Cardiac muscle cell (in vitro differentiated cells and primary cell): ENCODE measurements around the gene HIPK3. TPM values are rescaled to one million over a fixed set of nuclear protein-coding genes. Genes with fewer than 3 reads are reported as not detected.
A peak's percentile ranks its signal among the peaks of the same experiment; 100 is the strongest.

Experiments
- DNase-seq, 2 donors: peaks; one replicate each; pipeline versions ENCODE4 v3.0.0 to v3.0.0-alpha.2; 2010 to 2017; ENCODE audit warnings: low read depth in 1 of 2, low spot score in 1 of 2
- H3K27ac ChIP-seq: fragments of 200-600 bp; sonication (generic); 2 replicates; pipeline ENCODE4 v1.5.1; 2016
- H3K27me3 ChIP-seq: fragments of 200-600 bp; sonication (generic); 2 replicates; pipeline ENCODE4 v1.6.0; 2016; ENCODE audit warnings: control low read depth
- H3K36me3 ChIP-seq: fragments of 200-600 bp; sonication (generic); 2 replicates; pipeline ENCODE4 v1.5.1; 2016; ENCODE audit warnings: control low read depth
- H3K4me1 ChIP-seq: fragments of 200-600 bp; sonication (generic); 2 replicates; pipeline ENCODE4 v1.8.1; 2017; ENCODE audit warnings: low read depth, mild to moderate bottlenecking, mixed run types
- H3K4me3 ChIP-seq: fragments of 200-600 bp; sonication (generic); 2 replicates; pipeline ENCODE4 v1.5.1; 2016; ENCODE audit warnings: mild to moderate bottlenecking
- H3K9me3 ChIP-seq: fragments of 200-600 bp; sonication (generic); 2 replicates; pipeline ENCODE4 v1.5.1; 2017; ENCODE audit warnings: low read depth, mild to moderate bottlenecking, control low read depth
- CTCF ChIP-seq: IDR thresholded peaks from 2 replicates; pipeline ENCODE4 v1.5.1; 2012; ENCODE audit warnings: low read depth, mild to moderate bottlenecking, low read length
- polyA plus RNA-seq: library from polyadenylated mRNA; unstranded; fragments of >200 nt; fragmentation: Nextera tagmentation; extraction: Ambion mirVana; gene quantifications from 2 replicates; pipeline ENCODE4 v1.2.1, GENCODE V29; 2016
- total RNA-seq: library from RNA; depleted of rRNA; stranded (reverse); fragments of >200 nt; gene quantifications from 2 replicates; pipeline ENCODE4 v1.2.3, GENCODE V29; 2016

Gene HIPK3
- total and polyA plus RNA-seq, 2 experiments from 2014 or later = 56.6 to 179 TPM

DNA sequence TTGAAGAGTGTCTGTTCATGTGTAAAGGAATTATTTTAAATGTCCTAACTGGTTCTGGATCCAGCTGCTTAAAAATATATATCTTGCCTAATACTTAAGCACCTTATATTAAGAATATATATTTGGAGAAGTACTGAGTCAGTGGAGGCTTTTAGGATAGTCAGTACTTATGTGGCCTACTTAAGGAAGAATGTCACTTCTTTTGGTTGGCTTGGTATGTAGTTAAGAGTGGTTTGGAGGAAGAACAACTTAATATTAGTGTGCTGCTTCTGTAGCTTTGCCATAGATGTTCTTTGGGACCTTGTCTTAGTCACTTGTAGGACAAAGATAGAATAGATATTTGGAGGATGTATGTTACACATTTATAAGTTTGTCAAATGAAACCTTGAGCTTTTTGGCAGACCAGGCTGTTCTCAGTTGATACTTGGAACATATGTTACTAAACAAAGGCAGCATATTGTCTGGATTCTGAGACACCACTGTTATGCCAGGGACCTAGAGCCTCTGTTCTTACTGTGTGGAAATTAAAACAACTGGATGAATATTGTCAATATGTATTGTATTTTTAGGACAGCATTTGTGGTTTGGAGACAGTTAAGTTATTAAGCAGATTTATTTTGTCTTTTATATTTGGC lies 4.9 kb downstream of the HIPK3 start:
- Histone ChIP-seq H3K4me1 (peaks cover 37% of the 10 kb centered on the region), H3K27ac (peak overlapping the region; percentile 75), H3K9me3 (no peaks in the 10 kb centered on the region), H3K27me3 (no peaks in the 10 kb centered on the region), H3K36me3 (peaks cover 3% of the 10 kb centered on the region), H3K4me3 (peak overlapping the region; percentile 18)
- peak; percentile 8 to 27 for DNase-seq
- TF ChIP-seq CTCF = no peak

GRCh38 chr11:33263549-33263948 lies 6.4 kb downstream of the HIPK3 start:
- Histone ChIP-seq H3K36me3 (no peaks in the 10 kb centered on the region), H3K9me3 (no peaks in the 10 kb centered on the region), H3K4me1 (peaks cover 38% of the 10 kb centered on the region), H3K4me3 (peak overlapping the region; percentile 13), H3K27ac (peak overlapping the region; percentile 75), H3K27me3 (no peaks in the 10 kb centered on the region)
- DNase-seq = peak in 1 of 2 donors; percentile 20
- TF ChIP-seq CTCF = no peak

GRCh38 chr11:33264926-33265325 lies 7.7 kb downstream of the HIPK3 start:
- Histone ChIP-seq H3K4me3 (no peak overlapping the region), H3K9me3 (no peaks in the 10 kb centered on the region), H3K27me3 (no peaks in the 10 kb centered on the region), H3K4me1 (peaks cover 48% of the 10 kb centered on the region), H3K27ac (peak overlapping the region; percentile 75), H3K36me3 (no peaks in the 10 kb centered on the region)
- DNase-seq = no peak
- TF ChIP-seq CTCF = no peak

GRCh38 chr11:33266393-33267215 lies 9.4 kb downstream of the HIPK3 start:
- Histone ChIP-seq H3K36me3 (no peaks in the 10 kb centered on the region), H3K9me3 (no peaks in the 10 kb centered on the region), H3K4me3 (no peak overlapping the region), H3K27ac (peak overlapping the region; percentile 30), H3K27me3 (no peaks in the 10 kb centered on the region), H3K4me1 (peaks cover 47% of the 10 kb centered on the region)
- peak in 1 of 2 donors; percentile 95 for DNase-seq
- no peak for TF ChIP-seq CTCF

- DNase-seq = peak in 1 of 2 donors; percentile 59
- Histone ChIP-seq H3K4me3 (no peak overlapping the region), H3K4me1 (peaks cover 28% of the 10 kb centered on the region), H3K9me3 (no peaks in the 10 kb centered on the region), H3K36me3 (no peaks in the 10 kb centered on the region), H3K27ac (peak overlapping the region; percentile 72), H3K27me3 (no peaks in the 10 kb centered on the region)
- TF ChIP-seq CTCF = no peak
These were observed 11.9 kb downstream of the HIPK3 start for GRCh38 chr11:33268945-33269540.
